ENCODE measurements around the gene TSKU.

GRCh38 chr11:76788661-76789442 lies 5.7 kb downstream of the TSKU start:
- TF ChIP-seq POLR2A (IDR thresholded peaks at IDR 0.05; ENCODE audit: low read length) (no peak), GATA1 (IDR thresholded peaks at IDR 0.05; ENCODE audit: low read depth, low read length) (no peak)
